Activated CD4-positive, alpha-beta T cell treated with anti-CD3 and anti-CD28 coated beads, Interleukin-2, amount 50 U/mL, for 24 hours (primary cell): ENCODE data around the gene TMEM40.
A peak's percentile ranks its signal among the peaks of the same experiment; 100 is the strongest.
"Not testable (repeated sequence)": the region's sequence is repeated elsewhere in the genome, so short reads cannot be mapped to it uniquely, and the experiment has no call there.

Source experiments
- DNase-seq, 2 donors: peaks; one replicate each; pipeline ENCODE4 v3.0.0-alpha.2; 2020; ENCODE audit warnings: low read depth in 1 of 2, low spot score in 1 of 2

The TMEM40 gene

DNA sequence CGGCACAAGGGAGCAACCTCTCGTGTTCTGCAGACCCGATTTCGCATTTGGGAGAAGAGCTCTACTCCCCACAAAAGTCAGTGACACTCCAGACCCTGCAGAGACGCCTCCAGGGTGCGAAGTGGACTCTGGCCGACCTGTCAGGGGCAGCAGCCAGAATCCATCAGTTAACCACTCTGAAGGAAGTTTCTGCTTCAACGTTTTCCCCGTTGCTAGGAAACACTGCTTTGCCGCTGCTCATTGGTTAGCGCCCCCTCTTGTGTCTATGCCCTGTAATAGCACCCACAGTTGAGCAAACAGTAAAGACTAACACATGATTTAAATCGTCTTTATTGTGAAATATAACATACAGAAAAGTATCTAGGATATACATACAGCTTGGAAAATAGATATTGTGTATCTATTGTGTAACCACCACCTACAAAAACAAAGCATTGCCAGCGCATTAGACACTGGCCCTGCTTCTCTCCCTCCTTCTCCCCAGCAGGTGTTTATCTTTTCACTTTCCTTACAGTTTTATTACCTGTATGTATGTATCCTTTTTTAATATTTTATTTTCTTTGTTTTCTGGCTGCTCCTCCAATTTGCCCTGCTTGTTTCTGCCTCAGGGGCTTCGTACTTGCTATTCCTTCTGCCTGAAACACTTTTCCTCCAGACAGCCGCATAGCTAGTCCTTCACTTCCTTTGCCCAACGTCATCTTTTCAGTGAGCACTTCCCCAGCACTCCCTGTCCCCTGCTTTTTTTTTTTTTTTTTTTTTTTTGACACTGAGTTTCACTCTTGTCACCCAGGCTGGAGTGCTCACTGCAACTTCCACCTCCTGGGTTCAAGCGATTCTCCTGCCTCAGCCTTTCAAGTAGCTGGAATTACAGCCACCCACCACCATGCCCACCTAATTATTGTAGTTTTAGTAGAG is 38.8 kb downstream of the TMEM40 start:
- DNase-seq, result peak; percentile 18 to 69

GRCh38 chr3:12719541-12719940 is 39.5 kb downstream of the TMEM40 start:
- DNase-seq, result no peak

GRCh38 chr3:12716605-12717151 is 42.4 kb downstream of the TMEM40 start:
- DNase-seq, result no peak

DNA sequence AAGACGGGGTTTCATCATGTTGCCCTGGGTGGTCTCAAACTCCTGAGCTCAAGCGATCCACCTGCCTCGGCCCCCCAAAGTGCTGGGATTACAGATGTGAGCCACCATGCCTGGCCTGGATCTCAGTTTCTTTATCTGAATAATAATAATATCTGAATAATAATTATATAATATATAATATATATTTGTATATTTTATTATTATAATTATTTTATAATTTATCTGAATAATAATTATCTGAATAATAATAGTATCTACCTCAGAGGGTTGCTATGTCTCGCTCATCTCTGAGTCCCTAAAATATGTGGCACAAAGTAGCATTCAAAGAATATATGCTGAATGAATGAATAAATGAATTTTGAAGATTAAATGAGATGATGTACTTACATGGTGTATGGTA is 44.8 kb downstream of the TMEM40 start:
- no peak for DNase-seq

DNA sequence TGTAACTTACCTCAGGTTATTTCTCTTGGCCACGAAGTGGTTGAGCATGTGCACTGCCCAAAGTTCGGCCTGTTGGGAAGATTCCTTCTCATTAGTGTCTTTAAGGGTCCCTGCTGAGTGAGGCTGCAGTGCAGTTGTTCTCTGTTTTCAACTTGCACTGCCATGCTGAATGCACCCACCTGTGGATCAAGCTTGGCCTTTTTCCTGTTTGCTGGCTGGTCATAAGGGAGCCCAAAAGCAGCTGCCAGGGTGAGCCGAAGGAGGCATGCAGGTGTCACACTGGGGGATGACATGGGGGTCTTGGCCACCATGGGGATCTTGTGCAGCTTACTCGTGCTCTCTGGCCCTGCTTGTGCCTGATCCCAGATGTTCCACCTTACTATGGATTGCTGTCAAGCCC is 49.0 kb downstream of the TMEM40 start:
- no peak for DNase-seq

DNA sequence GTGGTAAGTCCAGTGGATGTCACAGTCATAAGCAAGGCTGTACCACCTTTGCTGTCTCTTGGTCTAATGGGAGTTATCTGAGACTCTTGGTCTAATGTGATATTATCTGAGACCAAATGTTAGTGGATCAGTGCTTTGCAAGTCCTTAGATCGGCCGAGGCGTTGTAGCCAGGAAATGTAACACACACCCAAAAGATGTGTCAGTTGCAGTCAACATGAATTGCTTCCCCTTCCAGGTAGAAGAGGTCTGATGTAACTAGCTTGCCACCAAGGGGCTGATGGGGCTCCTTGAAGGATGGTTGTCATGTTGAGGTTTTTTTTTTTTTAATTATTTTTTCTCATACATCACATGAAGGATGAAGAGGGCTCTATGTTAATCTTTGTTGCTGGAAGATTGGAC is 49.7 kb downstream of the TMEM40 start:
- DNase-seq, result no peak

DNA sequence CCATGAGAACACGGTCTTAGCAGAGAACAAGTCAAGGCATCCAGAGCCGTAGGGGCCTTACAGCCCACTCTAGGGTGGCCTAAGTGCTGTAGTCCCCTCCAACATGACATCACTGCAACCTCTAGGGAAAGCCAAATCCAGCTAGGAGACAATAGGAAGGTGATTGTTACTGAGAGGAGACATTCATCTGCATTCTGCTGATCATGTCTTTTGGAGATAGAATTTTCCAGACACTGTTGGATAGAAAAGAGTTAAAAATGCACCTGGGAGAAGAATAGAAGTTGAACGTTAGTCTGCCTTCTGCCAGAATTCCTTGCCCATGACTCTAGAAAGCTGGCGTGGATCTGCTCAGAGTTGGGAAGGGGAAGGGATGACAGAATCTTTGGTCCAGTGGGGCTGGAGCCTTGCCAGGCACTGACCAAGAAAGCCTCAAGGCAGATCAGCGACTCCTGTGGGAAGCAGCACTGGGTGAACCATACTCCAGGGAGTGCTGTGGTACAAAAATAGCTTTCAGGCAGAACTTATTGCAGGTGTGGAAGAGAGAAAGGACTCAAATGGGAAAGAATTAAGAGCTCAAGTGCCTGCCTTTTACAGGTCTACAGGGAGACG is 50.4 kb downstream of the TMEM40 start:
- no peak for DNase-seq

GRCh38 chr3:12707449-12707848 is 51.6 kb downstream of the TMEM40 start:
- no peak for DNase-seq

GRCh38 chr3:12706504-12707253 is 52.4 kb downstream of the TMEM40 start:
- peak; percentile 6 to 47 for DNase-seq

GRCh38 chr3:12705981-12706380 is 53.1 kb downstream of the TMEM40 start:
- DNase-seq, result no peak

GRCh38 chr3:12705374-12705926 is 53.6 kb downstream of the TMEM40 start:
- no peak for DNase-seq

- DNase-seq, result no peak
Observed at GRCh38 chr3:12702501-12702900, 56.6 kb downstream of the TMEM40 start.

DNA sequence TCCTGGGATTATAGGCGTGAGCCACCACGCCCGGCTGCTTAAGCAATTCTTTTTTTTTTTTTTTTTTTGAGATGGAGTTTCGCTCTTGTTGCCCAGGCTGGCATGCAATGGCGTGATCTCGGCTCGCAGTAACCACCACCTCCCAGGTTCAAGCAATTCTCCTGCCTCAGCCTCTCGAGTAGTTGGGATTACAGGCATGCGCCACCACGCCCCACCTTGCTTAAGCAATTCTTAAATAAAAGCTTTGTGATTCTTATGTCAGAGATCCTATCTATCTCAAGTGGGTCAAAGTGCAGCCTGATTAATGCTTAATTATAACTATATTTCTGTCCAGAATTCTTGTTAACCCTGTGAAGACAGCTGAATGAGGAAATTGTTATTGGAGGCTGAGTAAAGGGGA is 57.5 kb downstream of the TMEM40 start:
- not testable (repeated sequence) for DNase-seq

DNA sequence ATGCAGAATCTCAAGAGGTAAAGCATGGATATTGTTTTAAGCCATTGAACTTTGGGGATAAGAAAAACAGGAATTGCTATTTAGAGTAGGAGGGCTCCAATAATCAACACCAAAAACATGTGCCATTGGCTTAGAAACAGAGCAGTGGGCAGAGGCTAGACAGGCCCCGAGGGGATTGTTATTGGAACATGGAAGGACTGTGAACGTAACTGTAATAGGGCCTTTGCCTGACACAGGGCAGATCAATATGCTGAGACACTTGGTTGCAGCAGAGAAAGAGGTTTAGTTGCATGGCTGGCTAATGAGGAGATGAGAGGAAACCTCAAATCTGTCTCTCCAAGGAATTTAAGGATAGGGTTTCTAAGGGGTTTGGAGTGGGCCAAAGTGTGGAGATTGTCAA is 58.3 kb downstream of the TMEM40 start:
- DNase-seq, result no peak

- DNase-seq, result no peak
Observed at GRCh38 chr3:12695916-12696315, 63.1 kb downstream of the TMEM40 start.

GRCh38 chr3:12695112-12695511 is 63.9 kb downstream of the TMEM40 start:
- no peak for DNase-seq

DNA sequence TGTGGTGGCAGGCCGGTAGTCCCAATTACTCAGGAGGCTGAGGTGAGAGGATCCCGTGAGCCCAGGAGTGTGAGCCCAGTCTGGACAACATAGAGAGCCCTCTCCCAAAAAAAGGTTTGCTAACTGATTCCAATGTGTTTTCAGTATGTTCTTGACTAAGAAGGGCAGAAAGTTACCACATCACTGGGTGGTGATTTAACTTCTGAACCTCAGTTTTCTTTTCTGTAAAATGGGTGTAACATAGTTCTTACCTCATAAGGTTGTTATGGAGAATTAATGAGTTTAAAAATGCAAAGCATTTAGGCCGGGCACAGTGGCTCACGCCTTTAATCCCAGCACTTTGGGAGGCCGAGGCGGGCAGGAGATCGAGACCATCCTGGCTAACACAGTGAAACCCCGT is 66.6 kb downstream of the TMEM40 start:
- no peak for DNase-seq

DNA sequence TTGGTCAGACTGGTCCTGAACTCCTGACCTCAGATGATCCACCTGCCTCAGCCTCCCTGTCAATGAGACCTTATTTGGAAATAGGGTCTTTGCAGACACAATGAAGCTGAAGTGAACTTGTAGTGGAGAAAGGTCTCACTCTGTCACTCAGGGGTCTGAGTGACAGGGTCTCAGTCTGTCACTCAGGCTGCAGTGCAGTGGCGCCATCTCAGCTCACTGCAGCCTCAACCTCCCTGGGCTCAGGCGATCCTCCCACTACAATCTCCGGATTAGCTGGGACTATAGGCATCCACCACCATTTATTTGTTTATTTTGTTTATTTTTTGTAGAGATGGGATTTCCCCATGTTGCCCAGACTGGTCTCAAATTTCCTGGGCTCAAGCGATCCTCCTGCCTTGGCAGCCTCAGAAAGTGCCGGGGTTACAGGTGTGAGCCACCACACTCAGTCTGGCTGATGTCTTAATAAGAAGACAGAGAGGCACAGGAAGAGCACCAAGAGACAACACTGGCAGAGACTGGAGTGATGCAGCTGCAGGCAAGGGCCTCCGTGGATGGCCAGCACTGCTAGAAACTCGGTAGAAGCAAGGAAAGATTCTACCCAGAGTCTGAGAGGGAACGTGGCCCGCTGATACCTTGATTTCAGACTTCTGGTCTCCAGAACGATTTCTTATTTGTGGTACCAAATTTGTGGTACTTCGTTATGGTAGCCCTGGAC is 68.9 kb downstream of the TMEM40 start:
- DNase-seq, result no peak

DNA sequence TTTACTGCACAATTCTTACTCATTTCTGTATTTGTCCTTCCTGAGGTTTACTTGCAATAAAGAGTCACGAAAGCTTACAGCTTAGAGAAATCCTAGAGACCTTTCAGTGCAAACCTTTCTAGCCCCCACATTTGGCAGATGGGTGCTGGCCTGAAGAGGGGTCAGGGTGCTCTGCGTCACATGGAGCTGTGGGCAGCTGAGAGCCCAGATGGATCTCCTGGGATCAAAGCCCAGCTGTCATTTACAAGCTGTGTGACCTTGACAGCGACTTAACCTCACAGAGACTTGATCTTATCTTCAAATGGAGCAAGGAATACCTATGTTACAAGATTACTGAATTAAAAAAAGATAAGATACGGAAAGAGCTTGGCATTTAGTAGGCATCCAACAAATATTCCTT is 71.1 kb downstream of the TMEM40 start:
- DNase-seq, result no peak

DNA sequence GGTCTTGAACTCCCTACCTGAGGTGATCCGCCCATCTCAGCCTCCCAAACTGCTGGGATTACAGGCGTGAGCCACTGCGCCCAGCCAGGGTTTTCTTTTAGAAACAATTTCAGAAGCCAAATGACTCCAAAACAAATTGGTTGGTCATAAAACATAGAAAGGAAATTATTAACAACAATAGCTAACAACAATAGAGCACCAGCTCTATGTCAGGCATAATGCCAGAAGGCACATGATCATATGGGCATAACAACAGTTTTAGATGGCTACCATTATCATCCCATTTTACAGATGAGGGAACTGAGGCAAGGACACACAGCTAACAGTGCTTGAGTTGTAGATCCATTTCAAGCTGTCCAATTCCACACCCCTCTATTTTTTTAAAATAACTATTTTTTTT is 73.0 kb downstream of the TMEM40 start:
- no peak for DNase-seq
